OCI-LY3 (cell line): ENCODE measurements around the gene BICRA.
"Not testable (repeated sequence)": the region's sequence is repeated elsewhere in the genome, so short reads cannot be mapped to it uniquely, and the experiment has no call there.

ENCODE experiments used
- H2AFZ ChIP-seq: fragments of 200-600, 300-600 bp; shearing (Covaris generic); 2 replicates; pipeline ENCODE4 v1.6.0; 2014; ENCODE audit warnings: antibody characterized with exemption, low read depth, low read length
- H3K27ac ChIP-seq: fragments of 200-600, 300-600 bp; sonication (generic); 2 replicates; pipeline ENCODE4 v1.5.1; 2014; ENCODE audit warnings: mild to moderate bottlenecking, low read length, moderate library complexity, mixed read lengths
- H3K27me3 ChIP-seq: fragments of 200-600, 300-600 bp; sonication (generic); 2 replicates; pipeline ENCODE4 v1.6.1; 2014; ENCODE audit warnings: low read depth, low read length, mixed read lengths
- H3K36me3 ChIP-seq: fragments of 200-600, 300-600 bp; sonication (generic); replicated peaks from 2 replicates; pipeline ENCODE3; 2014; ENCODE audit warnings: low read depth, low read length, mixed read lengths
- H3K4me1 ChIP-seq: fragments of 300-600, 200-600 bp; sonication (generic); 2 replicates; pipeline ENCODE4 v1.6.1; 2014; ENCODE audit warnings: low read length, mixed read lengths
- H3K4me2 ChIP-seq: fragments of 200-600, 300-600 bp; sonication (generic); 2 replicates; pipeline ENCODE4 v1.6.1; 2014; ENCODE audit warnings: low read length, mixed read lengths
- H3K4me3 ChIP-seq: fragments of 300-600, 200-600 bp; sonication (generic); 2 replicates; pipeline ENCODE4 v1.5.1; 2014; ENCODE audit warnings: antibody characterized with exemption, mild to moderate bottlenecking, low read length, moderate library complexity
- H3K79me2 ChIP-seq: fragments of 300-600, 200-600 bp; shearing (Covaris generic); 2 replicates; pipeline ENCODE4 v1.6.1; 2014; ENCODE audit warnings: mild to moderate bottlenecking, low read length, mixed read lengths
- H3K9ac ChIP-seq: fragments of 300-600, 200-600 bp; shearing (Covaris generic); 2 replicates; pipeline ENCODE4 v1.6.0; 2014; ENCODE audit warnings: mild to moderate bottlenecking, low read length, moderate library complexity
- H3K9me3 ChIP-seq: fragments of 200-600, 300-600 bp; shearing (Covaris generic); 2 replicates; pipeline ENCODE4 v1.6.1; 2014; ENCODE audit warnings: low read length, mixed read lengths; ENCODE audit not compliant: insufficient read depth
- H4K20me1 ChIP-seq: fragments of 200-600, 300-600 bp; sonication (generic); 2 replicates; pipeline ENCODE4 v1.6.1; 2016; ENCODE audit warnings: low read length, mixed read lengths; ENCODE audit not compliant: insufficient read depth
- EZH2phosphoT487 ChIP-seq: fragments of 200-600 bp; shearing (Covaris generic); IDR thresholded peaks from 2 replicates; pipeline ENCODE4 v1.6.1; 2018; ENCODE audit warnings: antibody characterized with exemption, mixed run types, low read depth
- TF ChIP-seq, protein P1 (sequence below): fragments of 200-600, 300-600 bp; sonication (generic); IDR thresholded peaks from 2 replicates; pipeline ENCODE4 v1.5.1; 2014; ENCODE audit warnings: antibody characterized with exemption, low read length, low read depth

BICRA gene

GRCh38 chr19:47589824-47590223 is 19.1 kb upstream of the BICRA start:
- peaks cover 10% of the 10 kb centered on the region; the same call in 1 of the 2 replicates for H3K9me3 ChIP-seq
- no peaks in the 10 kb centered on the region for H3K79me2 ChIP-seq
- H3K4me3 ChIP-seq = no peak overlapping the region
- H2AFZ ChIP-seq = no peak overlapping the region
- H3K9ac ChIP-seq = no peak overlapping the region
- no peak overlapping the region for H3K27ac ChIP-seq
- no peaks in the 10 kb centered on the region for H4K20me1 ChIP-seq
- no peaks in the 10 kb centered on the region for H3K4me1 ChIP-seq
- H3K27me3 ChIP-seq = no peaks in the 10 kb centered on the region
- no peak overlapping the region for H3K4me2 ChIP-seq
- TF ChIP-seq EZH2phosphoT487 = no peak
- TF ChIP-seq, protein P1, sequence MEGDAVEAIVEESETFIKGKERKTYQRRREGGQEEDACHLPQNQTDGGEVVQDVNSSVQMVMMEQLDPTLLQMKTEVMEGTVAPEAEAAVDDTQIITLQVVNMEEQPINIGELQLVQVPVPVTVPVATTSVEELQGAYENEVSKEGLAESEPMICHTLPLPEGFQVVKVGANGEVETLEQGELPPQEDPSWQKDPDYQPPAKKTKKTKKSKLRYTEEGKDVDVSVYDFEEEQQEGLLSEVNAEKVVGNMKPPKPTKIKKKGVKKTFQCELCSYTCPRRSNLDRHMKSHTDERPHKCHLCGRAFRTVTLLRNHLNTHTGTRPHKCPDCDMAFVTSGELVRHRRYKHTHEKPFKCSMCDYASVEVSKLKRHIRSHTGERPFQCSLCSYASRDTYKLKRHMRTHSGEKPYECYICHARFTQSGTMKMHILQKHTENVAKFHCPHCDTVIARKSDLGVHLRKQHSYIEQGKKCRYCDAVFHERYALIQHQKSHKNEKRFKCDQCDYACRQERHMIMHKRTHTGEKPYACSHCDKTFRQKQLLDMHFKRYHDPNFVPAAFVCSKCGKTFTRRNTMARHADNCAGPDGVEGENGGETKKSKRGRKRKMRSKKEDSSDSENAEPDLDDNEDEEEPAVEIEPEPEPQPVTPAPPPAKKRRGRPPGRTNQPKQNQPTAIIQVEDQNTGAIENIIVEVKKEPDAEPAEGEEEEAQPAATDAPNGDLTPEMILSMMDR = no peak
- H3K36me3 ChIP-seq = no peaks in the 10 kb centered on the region

DNA sequence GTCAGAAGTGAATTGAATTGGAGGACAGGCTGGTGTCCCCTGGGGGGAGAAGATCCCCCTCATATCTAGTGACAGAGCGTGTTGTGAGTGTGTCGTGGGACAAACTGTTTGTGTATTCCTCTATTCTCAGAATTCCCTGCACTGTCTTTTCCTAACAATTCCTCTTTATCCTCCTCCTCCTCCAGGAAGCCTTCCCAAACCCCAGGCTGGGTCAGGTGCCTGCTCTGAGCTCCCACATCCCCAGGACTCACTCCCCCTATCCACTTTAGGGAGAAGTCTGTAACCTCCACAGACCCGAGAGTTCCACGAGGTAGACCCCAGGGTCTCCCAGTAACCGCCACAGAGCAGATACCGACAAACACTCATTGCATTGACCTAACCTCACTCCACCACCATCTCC is 15.1 kb upstream of the BICRA start:
- Histone ChIP-seq H3K4me1 (peaks cover 9% of the 10 kb centered on the region), H3K36me3 (no peaks in the 10 kb centered on the region), H2AFZ (no peak overlapping the region), H3K27ac (no peak overlapping the region), H4K20me1 (no peaks in the 10 kb centered on the region), H3K9me3 (no peaks in the 10 kb centered on the region), H3K79me2 (no peaks in the 10 kb centered on the region), H3K9ac (no peak overlapping the region), H3K4me2 (no peak overlapping the region), H3K4me3 (no peak overlapping the region), H3K27me3 (no peaks in the 10 kb centered on the region)
- no peak for TF ChIP-seq EZH2phosphoT487
- TF ChIP-seq, protein P1 = no peak

GRCh38 chr19:47595944-47596343 is 13.0 kb upstream of the BICRA start:
- Histone ChIP-seq H3K4me1 (peaks cover 20% of the 10 kb centered on the region), H3K27ac (no peak overlapping the region), H3K9ac (no peak overlapping the region), H3K36me3 (no peaks in the 10 kb centered on the region), H3K27me3 (no peaks in the 10 kb centered on the region), H3K9me3 (no peaks in the 10 kb centered on the region), H3K4me3 (no peak overlapping the region), H3K4me2 (no peak overlapping the region), H2AFZ (no peak overlapping the region), H3K79me2 (no peaks in the 10 kb centered on the region), H4K20me1 (no peaks in the 10 kb centered on the region)
- TF ChIP-seq, protein P1 = no peak
- no peak for TF ChIP-seq EZH2phosphoT487

DNA sequence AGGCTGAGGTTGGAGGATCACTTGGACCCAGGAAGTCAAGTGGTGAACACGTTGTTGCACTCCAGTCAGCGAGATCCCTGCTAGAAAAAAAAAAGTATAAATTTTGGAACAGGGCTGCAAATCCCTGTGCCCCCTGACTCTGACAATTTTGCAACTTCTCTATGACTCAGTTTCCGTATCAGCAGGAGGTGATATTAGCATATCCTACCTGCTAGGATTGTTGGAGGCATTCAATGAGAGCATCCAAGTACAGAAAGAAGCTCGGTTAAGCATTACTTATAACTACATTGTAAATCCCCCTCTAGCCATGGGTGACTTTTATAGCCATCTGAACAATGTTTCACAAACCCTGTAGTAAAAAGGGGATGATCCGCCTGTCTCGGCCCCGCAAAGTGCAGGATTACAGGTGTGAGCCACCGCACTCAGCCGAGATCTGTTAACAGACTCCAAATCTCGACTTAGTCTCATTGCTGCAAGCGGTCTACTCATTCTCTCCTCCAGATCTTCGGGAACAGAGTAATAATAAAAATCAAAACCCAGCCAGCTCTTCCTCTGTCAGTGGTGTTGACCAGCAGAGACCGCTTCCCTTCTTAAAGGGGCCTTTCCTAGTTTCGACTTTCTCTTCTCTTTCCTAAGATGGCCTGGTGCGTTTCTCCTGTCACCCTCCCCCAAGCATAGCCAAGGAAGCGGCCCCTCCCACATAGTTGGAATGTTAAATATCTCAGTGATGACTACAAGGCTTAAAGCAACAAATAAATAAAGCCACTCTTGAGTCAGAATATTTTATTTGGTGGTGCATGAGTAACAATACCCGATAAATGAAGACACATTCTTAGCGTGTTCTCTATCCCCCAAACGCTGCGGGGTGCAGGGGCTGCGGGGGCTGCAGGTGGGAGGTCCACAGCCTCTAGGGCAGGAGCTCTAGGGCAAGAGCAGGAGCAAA is 10.3 kb upstream of the BICRA start:
- H3K9ac ChIP-seq = peak overlapping the region; percentile 33
- peak overlapping the region; percentile 85 for H3K4me3 ChIP-seq
- H4K20me1 ChIP-seq = no peaks in the 10 kb centered on the region
- H3K9me3 ChIP-seq = no peaks in the 10 kb centered on the region
- no peaks in the 10 kb centered on the region for H3K79me2 ChIP-seq
- H2AFZ ChIP-seq = peak overlapping the region; percentile 57
- no peaks in the 10 kb centered on the region for H3K36me3 ChIP-seq
- H3K4me2 ChIP-seq = peak overlapping the region; percentile 96
- H3K27me3 ChIP-seq = no peaks in the 10 kb centered on the region
- peaks cover 23% of the 10 kb centered on the region for H3K4me1 ChIP-seq
- TF ChIP-seq, protein P1 = no peak
- TF ChIP-seq EZH2phosphoT487 = no peak
- H3K27ac ChIP-seq = peak overlapping the region; percentile 5; the same call in 1 of the 2 replicates

GRCh38 chr19:47599671-47600245 is 9.2 kb upstream of the BICRA start:
- peak overlapping the region; percentile 96 for H3K4me2 ChIP-seq
- H3K27me3 ChIP-seq, H3K9me3 ChIP-seq, H4K20me1 ChIP-seq, H3K36me3 ChIP-seq, H3K79me2 ChIP-seq: not testable (repeated sequence)
- peaks cover 23% of the 10 kb centered on the region for H3K4me1 ChIP-seq
- H3K4me3 ChIP-seq = peak overlapping the region; percentile 85
- 0 out of 2 replicates have a peak overlapping the region, but pooled peaks have one; percentile 11 for H3K27ac ChIP-seq
- H3K9ac ChIP-seq = peak overlapping the region; percentile 76
- H2AFZ ChIP-seq = peak overlapping the region; percentile 81; the same call in 1 of the 2 replicates
